Activated CD4-positive, alpha-beta memory T cell treated with anti-CD3 and anti-CD28 coated beads, Interleukin-2, amount 10 ng/mL, durations not matched to agents 7 days and 5 days (primary cell): Measurements from ENCODE around the gene UFL1. TPM values are rescaled to one million over a fixed set of nuclear protein-coding genes. Genes with fewer than 3 reads are reported as not detected.
"Not testable (repeated sequence)": the region's sequence is repeated elsewhere in the genome, so short reads cannot be mapped to it uniquely, and the experiment has no call there.

Experiments used
- CTCF ChIA-PET: fragments of 350-600 bp; sonication (Branson Sonifier 250); formaldehyde crosslinking; loops from one replicate; lab custom pipeline; 2021; ENCODE audit warnings: antibody characterized with exemption, inconsistent platforms; lab: Charles Lee
- POLR2A ChIA-PET: fragments of 350-600 bp; sonication (Branson Sonifier 250); formaldehyde crosslinking; loops from one replicate; lab custom pipeline; 2021; ENCODE audit warnings: antibody characterized with exemption; lab: Charles Lee
- DNase-seq: peaks from one replicate; pipeline ENCODE4 v3.0.0-alpha.2; 2020
- H3K27ac Mint-ChIP-seq: one replicate; pipeline ENCODE4 v1.8.0; 2021; ENCODE audit warnings: mild to moderate bottlenecking, mixed read lengths
- H3K27me3 Mint-ChIP-seq: one replicate; pipeline ENCODE4 v1.8.0; 2021; ENCODE audit warnings: mixed read lengths
- H3K36me3 Mint-ChIP-seq: one replicate; pipeline ENCODE4 v1.8.0; 2021; ENCODE audit warnings: low read depth, mixed read lengths
- H3K4me1 Mint-ChIP-seq: one replicate; pipeline ENCODE4 v1.8.0; 2021; ENCODE audit warnings: mixed read lengths
- H3K4me3 Mint-ChIP-seq: one replicate; pipeline ENCODE4 v1.8.0; 2021; ENCODE audit warnings: mild to moderate bottlenecking, mixed read lengths
- H3K9me3 Mint-ChIP-seq: one replicate; pipeline ENCODE4 v1.8.0; 2021; ENCODE audit warnings: mixed read lengths
- total RNA-seq, 2 experiments: library from RNA; stranded (reverse); gene quantifications; one replicate each; pipeline ENCODE4 v1.2.3, GENCODE V29; 2021

Gene UFL1
- total RNA-seq, 2 experiments from 2014 or later = 22.5 to 23.5 TPM

DNA sequence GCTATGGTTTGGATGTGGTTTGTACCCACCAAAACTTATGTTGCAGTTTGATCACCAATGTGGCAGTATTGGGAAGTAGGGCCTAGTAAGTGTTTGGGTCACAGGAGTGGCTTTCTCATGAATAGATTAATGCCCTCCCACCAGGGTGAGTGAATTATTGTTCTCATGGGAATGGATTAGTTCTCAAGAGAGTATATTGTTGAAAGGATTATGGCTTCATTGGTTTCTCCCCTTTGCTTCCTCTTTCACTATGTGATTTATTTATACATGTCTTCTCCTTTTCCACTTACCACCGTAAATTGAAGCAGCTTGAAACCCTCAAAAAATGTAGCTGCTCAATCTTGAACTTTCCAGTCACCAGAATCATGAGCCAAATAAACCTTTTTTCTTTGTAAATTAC lies 10.8 kb downstream of the UFL1 start:
- ChIA-PET CTCF (no interaction called here), POLR2A (no interaction called here)
- no peak overlapping the region for H3K4me3 Mint-ChIP-seq
- no peaks in the 10 kb centered on the region for H3K27me3 Mint-ChIP-seq
- no peak for DNase-seq
- H3K9me3 Mint-ChIP-seq = no peaks in the 10 kb centered on the region
- H3K27ac Mint-ChIP-seq = no peak overlapping the region
- H3K36me3 Mint-ChIP-seq = peaks cover 56% of the 10 kb centered on the region
- peaks cover 12% of the 10 kb centered on the region for H3K4me1 Mint-ChIP-seq

- Mint-ChIP-seq H3K9me3 (no peaks in the 10 kb centered on the region), H3K27ac (no peak overlapping the region), H3K4me1 (no peaks in the 10 kb centered on the region), H3K36me3 (peaks cover 38% of the 10 kb centered on the region), H3K4me3 (no peak overlapping the region), H3K27me3 (no peaks in the 10 kb centered on the region)
- no peak for DNase-seq
- POLR2A ChIA-PET = no interaction called here
- CTCF ChIA-PET = no interaction called here
Measured at GRCh38 chr6:96537726-96538125, 16.1 kb downstream of the UFL1 start.

GRCh38 chr6:96542702-96543101 lies 21.1 kb downstream of the UFL1 start:
- H3K4me1 Mint-ChIP-seq = no peaks in the 10 kb centered on the region
- H3K27me3 Mint-ChIP-seq = no peaks in the 10 kb centered on the region
- ChIA-PET POLR2A (no interaction called here), CTCF (interaction anchor here (1.0 to 1.2 kb wide), 2 partner anchors 10 to 23 kb away, joined by 4 read pairs; no protein-coding TSS in a partner anchor)
- H3K36me3 Mint-ChIP-seq = peaks cover 48% of the 10 kb centered on the region
- no peak overlapping the region for H3K4me3 Mint-ChIP-seq
- DNase-seq = no peak
- no peak overlapping the region for H3K27ac Mint-ChIP-seq
- no peaks in the 10 kb centered on the region for H3K9me3 Mint-ChIP-seq

- CTCF ChIA-PET = no interaction called here
- POLR2A ChIA-PET = interaction anchor here (1.1 kb wide), 1 partner anchor 25 kb away, joined by 3 read pairs; no protein-coding TSS in a partner anchor
- H3K9me3 Mint-ChIP-seq = no peaks in the 10 kb centered on the region
- H3K4me1 Mint-ChIP-seq = no peaks in the 10 kb centered on the region
- H3K36me3 Mint-ChIP-seq = peaks cover 46% of the 10 kb centered on the region
- no peak overlapping the region for H3K4me3 Mint-ChIP-seq
- H3K27ac Mint-ChIP-seq = no peak overlapping the region
- H3K27me3 Mint-ChIP-seq = no peaks in the 10 kb centered on the region
- DNase-seq = no peak
Measured at GRCh38 chr6:96545882-96546281, 24.3 kb downstream of the UFL1 start.

DNA sequence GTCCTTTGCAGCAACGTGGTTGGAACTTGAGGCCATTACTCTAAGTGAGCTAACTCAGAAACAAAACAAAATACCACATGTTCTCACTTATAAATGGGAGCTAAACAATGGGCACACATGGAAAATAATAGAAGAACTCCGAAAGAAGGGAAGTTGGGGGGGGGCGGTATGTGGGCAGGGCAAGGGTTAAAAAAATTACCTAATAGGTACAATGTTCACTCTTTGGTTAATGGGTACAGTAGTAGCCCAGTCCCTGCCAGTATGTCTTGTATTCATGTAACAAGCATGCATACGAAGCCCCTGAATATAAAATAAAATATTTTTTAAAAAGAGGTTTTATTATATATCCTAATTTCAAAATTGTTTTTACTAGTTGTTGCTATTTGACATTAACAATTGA lies 26.0 kb downstream of the UFL1 start:
- H3K9me3 Mint-ChIP-seq = no peaks in the 10 kb centered on the region
- no peaks in the 10 kb centered on the region for H3K27me3 Mint-ChIP-seq
- no peak overlapping the region for H3K27ac Mint-ChIP-seq
- CTCF ChIA-PET = interaction anchor here (0.6 kb wide), 1 partner anchor 20 kb away, joined by 3 read pairs; no protein-coding TSS in a partner anchor
- no peak overlapping the region for H3K4me3 Mint-ChIP-seq
- H3K4me1 Mint-ChIP-seq = no peaks in the 10 kb centered on the region
- POLR2A ChIA-PET = no interaction called here
- DNase-seq = no peak
- H3K36me3 Mint-ChIP-seq = peaks cover 58% of the 10 kb centered on the region

- Mint-ChIP-seq H3K4me1 (no peaks in the 10 kb centered on the region), H3K4me3 (no peak overlapping the region), H3K9me3 (no peaks in the 10 kb centered on the region), H3K36me3 (peaks cover 64% of the 10 kb centered on the region), H3K27ac (no peak overlapping the region), H3K27me3 (no peaks in the 10 kb centered on the region)
- CTCF ChIA-PET = no interaction called here
- no peak for DNase-seq
- POLR2A ChIA-PET = no interaction called here
Measured at GRCh38 chr6:96554558-96554957, 33.0 kb downstream of the UFL1 start.

GRCh38 chr6:96559740-96560139 lies 38.1 kb downstream of the UFL1 start:
- H3K4me3 Mint-ChIP-seq, H3K4me1 Mint-ChIP-seq, POLR2A ChIA-PET, H3K27ac Mint-ChIP-seq, DNase-seq, CTCF ChIA-PET, H3K9me3 Mint-ChIP-seq: not testable (repeated sequence)
- Mint-ChIP-seq H3K36me3 (peaks cover 24% of the 10 kb centered on the region), H3K27me3 (peaks cover 11% of the 10 kb centered on the region)

DNA sequence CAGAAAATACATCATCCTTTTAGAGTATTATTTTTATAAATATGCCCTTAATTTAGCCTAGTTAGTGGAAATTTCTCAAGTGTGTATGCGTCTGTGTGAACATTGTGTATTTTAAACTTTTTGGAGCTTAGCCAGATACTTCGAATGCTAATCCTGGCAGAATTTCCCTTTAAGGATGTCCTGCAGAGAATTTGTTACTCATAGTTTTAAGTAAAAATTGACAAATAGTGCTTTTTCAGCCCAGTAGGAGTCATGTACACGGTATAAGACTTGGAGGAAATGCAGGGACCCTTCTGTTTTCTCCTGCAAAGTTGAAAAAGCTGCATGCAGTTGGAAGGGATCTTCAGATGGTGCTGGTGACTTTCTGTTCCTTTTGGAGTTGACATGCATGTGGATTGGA lies 41.3 kb downstream of the UFL1 start, which contains the start of gene FHL5:
Gene FHL5 (plus strand): TSS at position 243 of the 400 bp plus-strand sequence. CDS start 40,486 bp downstream, outside the sequence.
- no peak for DNase-seq
- CTCF ChIA-PET = no interaction called here
- Mint-ChIP-seq H3K4me3 (no peak within 1 kb of the TSS), H3K27me3 (peaks cover 15% of the 10 kb centered on the region), H3K27ac (no peak within 1 kb of the TSS), H3K36me3 (no peaks in the 10 kb centered on the region), H3K9me3 (no peaks in the 10 kb centered on the region), H3K4me1 (no peaks in the 10 kb centered on the region)
- POLR2A ChIA-PET = no interaction called here

GRCh38 chr6:96563853-96564252 lies 42.2 kb downstream of the UFL1 start:
- DNase-seq = no peak
- Mint-ChIP-seq H3K9me3 (no peaks in the 10 kb centered on the region), H3K36me3 (no peaks in the 10 kb centered on the region), H3K4me3 (no peak overlapping the region), H3K27ac (no peak overlapping the region), H3K4me1 (no peaks in the 10 kb centered on the region), H3K27me3 (peaks cover 20% of the 10 kb centered on the region)
- ChIA-PET POLR2A (no interaction called here), CTCF (no interaction called here)

GRCh38 chr6:96570053-96570452 lies 48.4 kb downstream of the UFL1 start:
- CTCF ChIA-PET = no interaction called here
- no peak for DNase-seq
- peaks cover 15% of the 10 kb centered on the region for H3K9me3 Mint-ChIP-seq
- H3K4me3 Mint-ChIP-seq = no peak overlapping the region
- peaks cover 11% of the 10 kb centered on the region for H3K27me3 Mint-ChIP-seq
- POLR2A ChIA-PET = no interaction called here
- no peak overlapping the region for H3K27ac Mint-ChIP-seq
- H3K36me3 Mint-ChIP-seq = no peaks in the 10 kb centered on the region
- H3K4me1 Mint-ChIP-seq = no peaks in the 10 kb centered on the region

- Mint-ChIP-seq H3K27me3 (peaks cover 13% of the 10 kb centered on the region), H3K27ac (no peak overlapping the region), H3K9me3 (peaks cover 15% of the 10 kb centered on the region), H3K36me3 (no peaks in the 10 kb centered on the region), H3K4me3 (no peak overlapping the region), H3K4me1 (no peaks in the 10 kb centered on the region)
- no peak for DNase-seq
- ChIA-PET POLR2A (no interaction called here), CTCF (no interaction called here)
Measured at GRCh38 chr6:96571551-96571950, 49.9 kb downstream of the UFL1 start.

- CTCF ChIA-PET = no interaction called here
- Mint-ChIP-seq H3K36me3 (no peaks in the 10 kb centered on the region), H3K27ac (no peak overlapping the region), H3K4me1 (no peaks in the 10 kb centered on the region), H3K9me3 (peaks cover 6% of the 10 kb centered on the region), H3K4me3 (no peak overlapping the region), H3K27me3 (peaks cover 13% of the 10 kb centered on the region)
- no peak for DNase-seq
- POLR2A ChIA-PET = no interaction called here
Measured at GRCh38 chr6:96575359-96575758, 53.8 kb downstream of the UFL1 start.

GRCh38 chr6:96576221-96576620 lies 54.6 kb downstream of the UFL1 start:
- no peak overlapping the region for H3K4me3 Mint-ChIP-seq
- H3K36me3 Mint-ChIP-seq = no peaks in the 10 kb centered on the region
- DNase-seq = no peak
- CTCF ChIA-PET = no interaction called here
- H3K27ac Mint-ChIP-seq = no peak overlapping the region
- peaks cover 13% of the 10 kb centered on the region for H3K27me3 Mint-ChIP-seq
- H3K9me3 Mint-ChIP-seq = peaks cover 6% of the 10 kb centered on the region
- no peaks in the 10 kb centered on the region for H3K4me1 Mint-ChIP-seq
- POLR2A ChIA-PET = no interaction called here

DNA sequence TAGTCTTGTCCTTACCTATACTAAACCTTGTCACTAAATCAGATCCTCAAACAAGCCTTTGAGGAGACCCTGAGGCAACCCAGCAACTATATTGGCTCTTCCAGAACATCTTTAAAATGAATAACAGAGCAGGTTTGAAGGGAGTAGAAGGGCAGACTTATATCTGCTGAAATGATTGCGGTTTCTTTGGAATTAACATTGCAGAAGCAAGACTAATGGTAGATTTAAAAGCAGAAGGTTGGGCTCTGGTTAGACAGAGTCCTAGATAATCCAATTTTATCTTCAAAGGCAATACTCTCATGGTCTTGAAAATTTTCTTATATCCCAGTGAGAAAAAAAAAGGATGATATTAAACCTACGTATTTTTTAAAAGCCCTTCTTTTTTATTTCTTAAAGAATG lies 60.4 kb downstream of the UFL1 start:
- no peak for DNase-seq
- Mint-ChIP-seq H3K4me1 (no peaks in the 10 kb centered on the region), H3K36me3 (no peaks in the 10 kb centered on the region), H3K9me3 (no peaks in the 10 kb centered on the region), H3K27me3 (peaks cover 22% of the 10 kb centered on the region), H3K27ac (no peak overlapping the region), H3K4me3 (no peak overlapping the region)
- CTCF ChIA-PET = no interaction called here
- POLR2A ChIA-PET = no interaction called here
